NB4 (cell line): ENCODE measurements around the gene CTDSP2.

Experiments used
- DNase-seq: peaks from one replicate; pipeline ENCODE4 v3.0.0; 2010; ENCODE audit warnings: low read depth
- H3K4me3 ChIP-seq: one replicate; pipeline ENCODE4 v1.5.1; 2011; ENCODE audit warnings: mild to moderate bottlenecking, low read depth, low read length, moderate library complexity
- MAX ChIP-seq: IDR thresholded peaks from 2 replicates; pipeline ENCODE4 v1.6.1; 2011; ENCODE audit warnings: low read depth, low read length
- MYC ChIP-seq: IDR thresholded peaks from 2 replicates; pipeline ENCODE4 v1.6.1; 2011; ENCODE audit warnings: low read depth, low read length
- POLR2A ChIP-seq: IDR thresholded peaks from 2 replicates; pipeline ENCODE4 v1.6.1; 2011; ENCODE audit warnings: mild to moderate bottlenecking; ENCODE audit not compliant: insufficient read length; ENCODE audit errors: extremely low read depth
- TF ChIP-seq, protein P1 (sequence below): IDR thresholded peaks from one replicate; pipeline ENCODE4 v1.5.1; 2012; ENCODE audit warnings: low read depth, low read length

CTDSP2 gene

DNA sequence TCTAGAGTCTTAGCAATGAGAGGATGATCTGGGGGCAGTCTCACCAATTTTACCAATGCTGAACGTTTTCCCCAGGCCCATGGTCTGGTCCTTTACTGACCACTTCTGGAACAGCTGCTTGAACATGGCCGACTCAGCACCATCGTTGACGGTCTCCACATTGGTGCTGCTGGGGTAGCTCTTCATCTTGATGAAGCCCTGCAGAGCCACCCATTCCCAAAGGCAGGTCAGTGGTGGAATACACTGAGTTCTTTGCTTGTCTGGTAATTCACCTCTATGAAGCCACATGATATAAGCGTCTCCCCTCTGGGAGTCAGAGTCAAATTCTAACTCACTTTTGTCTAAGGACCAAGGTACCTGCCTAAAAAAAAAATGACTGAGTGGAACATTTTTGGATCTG, 38.2 kb downstream of the CTDSP2 start:
- H3K4me3 ChIP-seq = no peak overlapping the region
- DNase-seq = no peak
- TF ChIP-seq, protein P1, sequence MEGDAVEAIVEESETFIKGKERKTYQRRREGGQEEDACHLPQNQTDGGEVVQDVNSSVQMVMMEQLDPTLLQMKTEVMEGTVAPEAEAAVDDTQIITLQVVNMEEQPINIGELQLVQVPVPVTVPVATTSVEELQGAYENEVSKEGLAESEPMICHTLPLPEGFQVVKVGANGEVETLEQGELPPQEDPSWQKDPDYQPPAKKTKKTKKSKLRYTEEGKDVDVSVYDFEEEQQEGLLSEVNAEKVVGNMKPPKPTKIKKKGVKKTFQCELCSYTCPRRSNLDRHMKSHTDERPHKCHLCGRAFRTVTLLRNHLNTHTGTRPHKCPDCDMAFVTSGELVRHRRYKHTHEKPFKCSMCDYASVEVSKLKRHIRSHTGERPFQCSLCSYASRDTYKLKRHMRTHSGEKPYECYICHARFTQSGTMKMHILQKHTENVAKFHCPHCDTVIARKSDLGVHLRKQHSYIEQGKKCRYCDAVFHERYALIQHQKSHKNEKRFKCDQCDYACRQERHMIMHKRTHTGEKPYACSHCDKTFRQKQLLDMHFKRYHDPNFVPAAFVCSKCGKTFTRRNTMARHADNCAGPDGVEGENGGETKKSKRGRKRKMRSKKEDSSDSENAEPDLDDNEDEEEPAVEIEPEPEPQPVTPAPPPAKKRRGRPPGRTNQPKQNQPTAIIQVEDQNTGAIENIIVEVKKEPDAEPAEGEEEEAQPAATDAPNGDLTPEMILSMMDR = no peak
- no peak for TF ChIP-seq MAX
- no peak for TF ChIP-seq POLR2A
- no peak for TF ChIP-seq MYC

DNA sequence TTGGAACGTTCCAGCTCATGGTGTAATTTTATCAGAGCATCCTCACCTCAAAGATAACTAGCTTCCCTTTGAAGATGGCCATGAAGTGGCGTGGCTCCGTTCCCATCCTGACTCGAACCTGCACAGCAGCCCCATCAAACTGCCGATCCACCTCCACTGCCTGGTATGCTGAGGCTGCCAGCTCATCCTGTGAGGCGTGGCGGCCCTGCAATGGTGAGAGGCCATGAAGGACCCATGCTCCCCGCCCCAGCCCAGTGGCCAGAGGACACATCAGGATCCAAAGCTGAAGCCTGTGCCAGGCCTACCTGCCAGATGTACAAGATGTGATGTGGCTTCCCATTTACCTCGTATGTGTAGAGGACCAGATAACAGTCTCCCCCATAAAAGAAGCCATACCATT, 39.2 kb downstream of the CTDSP2 start:
- TF ChIP-seq POLR2A (no peak), MAX (no peak), MYC (no peak)
- TF ChIP-seq, protein P1 = no peak
- H3K4me3 ChIP-seq = no peak overlapping the region

GRCh38 chr12:57806677-57807076, 39.9 kb downstream of the CTDSP2 start:
- no peak for DNase-seq
- TF ChIP-seq POLR2A (no peak), MYC (no peak), MAX (no peak)
- TF ChIP-seq, protein P1 = no peak

More for the DNA sequence above, 39.2 kb downstream of the CTDSP2 start:
- DNase-seq = no peak

GRCh38 chr12:57803319-57803893, 43.1 kb downstream of the CTDSP2 start:
- no peak overlapping the region for H3K4me3 ChIP-seq
- peak; percentile 27 for DNase-seq
- TF ChIP-seq MYC = no peak
- TF ChIP-seq, protein P1 = peak; percentile 82

More at GRCh38 chr12:57806677-57807076, 39.9 kb downstream of the CTDSP2 start:
- no peak overlapping the region for H3K4me3 ChIP-seq

DNA sequence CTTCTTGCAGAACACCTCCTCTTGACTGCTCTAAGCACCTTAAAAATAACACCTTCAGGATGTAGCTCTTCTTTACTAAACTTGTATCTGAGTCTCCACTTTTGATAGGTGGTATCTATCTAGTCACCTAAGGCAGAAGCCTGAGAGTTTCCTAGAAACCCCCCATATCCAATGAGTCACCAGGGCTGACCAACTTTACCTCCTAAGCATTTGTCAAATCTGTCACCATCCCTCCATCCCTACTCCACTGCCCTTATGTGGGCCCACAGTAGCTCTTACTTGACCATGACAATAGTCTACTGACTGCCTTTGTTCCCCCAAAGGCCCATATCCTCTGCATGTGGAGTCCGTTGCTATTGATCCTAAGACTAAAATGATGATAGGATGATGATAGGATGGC, 43.9 kb downstream of the CTDSP2 start:
- no peak for TF ChIP-seq MYC
- TF ChIP-seq POLR2A = no peak
- TF ChIP-seq, protein P1 = no peak
- no peak for TF ChIP-seq MAX
- DNase-seq = no peak
- H3K4me3 ChIP-seq = no peak overlapping the region

- no peak overlapping the region for H3K4me3 ChIP-seq
- DNase-seq = no peak
- no peak for TF ChIP-seq MAX
- TF ChIP-seq MYC = no peak
These were observed 45.6 kb downstream of the CTDSP2 start for GRCh38 chr12:57800965-57801364.
